Posterior cingulate gyrus (tissue), 11 donors: Measurements from ENCODE around the gene COL1A1.
A peak's percentile ranks its signal among the peaks of the same experiment; 100 is the strongest.

Source experiments
- DNase-seq, 10 donors: peaks; one replicate each; pipeline versions ENCODE4 v3.0.0 to v3.0.0-alpha.2; 2020 to 2021; ENCODE audit warnings: mixed read lengths in 3 of 10
- intact Hi-C: fragments of 100-400 bp; cut with DNase I; formaldehyde crosslinking; loops from one replicate; pipeline ENCODE4 v1.15.1; 2023

COL1A1 gene

GRCh38 chr17:50148226-50149090 lies 53.0 kb downstream of the COL1A1 start:
- DNase-seq, result peak in 5 of 10 donors; percentile 25 to 90 (median 41)
- intact Hi-C loops, result no loop called here

- intact Hi-C loops, result no loop called here
- peak in 1 of 10 donors; percentile 81 for DNase-seq
Measured at GRCh38 chr17:50147841-50148225, 53.6 kb downstream of the COL1A1 start.

- DNase-seq, result no peak
- intact Hi-C loops, result no loop called here
Measured at GRCh38 chr17:50146927-50147665, 54.3 kb downstream of the COL1A1 start.

GRCh38 chr17:50146230-50146926 lies 55.1 kb downstream of the COL1A1 start:
- peak in 2 of 10 donors; percentile 33 to 49 for DNase-seq
- intact Hi-C loops, result no loop called here

GRCh38 chr17:50145532-50146229 lies 55.8 kb downstream of the COL1A1 start:
- peak in 1 of 10 donors; percentile 51 for DNase-seq
- intact Hi-C loops, result no loop called here

- intact Hi-C loops, result no loop called here
- DNase-seq, result peak in 2 of 10 donors; percentile 41 to 75
Measured at GRCh38 chr17:50144845-50145531, 56.4 kb downstream of the COL1A1 start.

- intact Hi-C loops, result no loop called here
- peak in 1 of 10 donors; percentile 21 for DNase-seq
Measured at GRCh38 chr17:50144355-50144754, 57.1 kb downstream of the COL1A1 start.

- intact Hi-C loops, result no loop called here
- DNase-seq, result peak in 3 of 10 donors; percentile 58 to 78 (median 66)
Measured at GRCh38 chr17:50143461-50144176, 57.8 kb downstream of the COL1A1 start.

GRCh38 chr17:50141745-50142110 lies 59.7 kb downstream of the COL1A1 start:
- DNase-seq, result peak in 2 of 10 donors; percentile 19 to 52
- intact Hi-C loops, result no loop called here

- intact Hi-C loops, result no loop called here
- DNase-seq, result peak in 2 of 10 donors; percentile 55 to 62
Measured at GRCh38 chr17:50141026-50141744, 60.2 kb downstream of the COL1A1 start.

GRCh38 chr17:50139950-50140885 lies 61.2 kb downstream of the COL1A1 start:
- peak in 9 of 10 donors; percentile 66 to 97 (median 84) for DNase-seq
- intact Hi-C loops, result loop anchor here (1.0 to 10.0 kb wide), 2 partner anchors 21 to 155 kb away; no protein-coding TSS in a partner anchor

GRCh38 chr17:50139185-50139783 lies 62.1 kb downstream of the COL1A1 start:
- DNase-seq, result peak in 2 of 10 donors; percentile 25 to 31
- intact Hi-C loops, result loop anchor here (10.0 kb wide), 1 partner anchor 156 kb away; no protein-coding TSS in a partner anchor

GRCh38 chr17:50137042-50137441 lies 64.4 kb downstream of the COL1A1 start:
- peak in 2 of 10 donors; percentile 62 to 87 for DNase-seq
- intact Hi-C loops, result loop anchor here (10.0 kb wide), 1 partner anchor 158 kb away; no protein-coding TSS in a partner anchor

GRCh38 chr17:50136096-50136687 lies 65.2 kb downstream of the COL1A1 start:
- intact Hi-C loops, result loop anchor here (10.0 kb wide), 1 partner anchor 159 kb away; no protein-coding TSS in a partner anchor

GRCh38 chr17:50135316-50136095 lies 65.9 kb downstream of the COL1A1 start:
- intact Hi-C loops, result loop anchor here (10.0 kb wide), 1 partner anchor 159 kb away; no protein-coding TSS in a partner anchor
- no peak for DNase-seq

More at GRCh38 chr17:50136096-50136687, 65.2 kb downstream of the COL1A1 start:
- no peak for DNase-seq
